K562 (cell line): ENCODE results near the gene DNMT3A. TPM values are rescaled to one million over a fixed set of nuclear protein-coding genes. Genes with fewer than 3 reads are reported as not detected.

ENCODE experiments used
- ATAC-seq: fragments of 200-7000 bp; cut with Tn5 transposase; 3 replicates; pipeline ENCODE4 v1.9.1; 2020; ENCODE audit warnings: moderate library complexity
- BruUV-seq: library from RNA; stranded (reverse); fragments of 400-500 nt; replicated peaks from 2 replicates; lab custom pipeline; 2021; lab: Mats Ljungman, UMichigan
- CTCF ChIA-PET: fragments of 300-600 bp; formaldehyde crosslinking; extraction: SDS; loops from one replicate; lab custom pipeline; 2021; ENCODE audit warnings: low intra/inter-chr PET ratio; lab: Yijun Ruan, JAX
- POLR2A ChIA-PET: fragments of 300-600, 350-650 bp; sonication (Branson Sonifier 250); formaldehyde crosslinking; extraction: SDS; loops from one replicate; lab custom pipeline; 2021; ENCODE audit warnings: antibody characterized with exemption, inconsistent platforms; lab: Yijun Ruan, JAX
- DNase-seq, 4 experiments: peaks; one replicate each; pipeline versions ENCODE4 v3.0.0 to v3.0.0-alpha.2; 2011 to 2018; ENCODE audit warnings: low spot score in 3 of 4, mixed read lengths in 3 of 4; ENCODE audit errors: extremely low read depth in 1 of 4
- FAIRE-seq: peaks from 2 replicates; lab custom pipeline; 2011; peaks lifted over from hg19 to GRCh38; lab: Jason Lieb, UNC
- H2AFZ ChIP-seq: 2 replicates; pipeline ENCODE4 v1.6.0; 2011; ENCODE audit warnings: low read depth, low read length, control low read depth, inconsistent platforms
- H3K27ac ChIP-seq: fragments of 200-600 bp; 3 replicates; pipeline ENCODE4 v1.8.0; 2011; ENCODE audit warnings: low read depth, mild to moderate bottlenecking, control low read depth, inconsistent platforms, low read length, moderate library complexity, mixed read lengths; ENCODE audit errors: extremely low read depth
- H3K27me3 ChIP-seq, 2 experiments: fragments of 300-600 bp in 1 of 2; 2 replicates in 1 of 2; 3 replicates in 1 of 2; pipeline versions ENCODE4 v1.6.0 to v1.8.0; 2011; ENCODE audit warnings: inconsistent platforms in 2 of 2, low read length in 2 of 2, mild to moderate bottlenecking in 1 of 2, mixed read lengths in 1 of 2, moderate library complexity in 1 of 2; ENCODE audit not compliant: control insufficient read depth in 2 of 2, insufficient read depth in 2 of 2
- H3K36me3 ChIP-seq: fragments of 300-600 bp; 3 replicates; pipeline ENCODE4 v1.8.0; 2011; ENCODE audit warnings: mild to moderate bottlenecking, low read length, inconsistent platforms; ENCODE audit not compliant: control insufficient read depth, insufficient read depth
- H3K4me1 ChIP-seq, 2 experiments: fragments of 200-600 bp in 1 of 2; replicated peaks in 1 of 2; 2 replicates in 1 of 2; 3 replicates in 1 of 2; pipeline versions ENCODE4 v1.5.1 to v1.8.0; 2011; ENCODE audit warnings: inconsistent platforms in 2 of 2, low read length in 2 of 2, mild to moderate bottlenecking in 1 of 2, mixed read lengths in 1 of 2, moderate library complexity in 1 of 2; ENCODE audit not compliant: control insufficient read depth in 2 of 2, insufficient read depth in 2 of 2
- H3K4me2 ChIP-seq: 2 replicates; pipeline ENCODE4 v1.6.1; 2011; ENCODE audit warnings: low read length, control low read depth, inconsistent platforms, mixed read lengths; ENCODE audit not compliant: insufficient read depth
- H3K4me3 ChIP-seq: fragments of 200-600 bp; sonication (generic), shearing (Covaris generic); 2 replicates; pipeline ENCODE4 v1.5.1; 2016; ENCODE audit warnings: control low read depth, inconsistent platforms
- H3K79me2 ChIP-seq: fragments of 200-600 bp; 3 replicates; pipeline ENCODE4 v1.8.0; 2011; ENCODE audit warnings: low read length, inconsistent platforms; ENCODE audit not compliant: control insufficient read depth, insufficient read depth
- H3K9ac ChIP-seq, 2 experiments: 2 replicates each; pipeline versions ENCODE4 v1.6.0 to v1.6.1; 2011; ENCODE audit warnings: low read depth in 2 of 2, low read length in 2 of 2, control low read depth in 1 of 2, inconsistent platforms in 1 of 2, mild to moderate bottlenecking in 1 of 2, mixed read lengths in 1 of 2; ENCODE audit not compliant: insufficient read depth in 1 of 2
- H3K9me1 ChIP-seq: one replicate; pipeline ENCODE4 v1.6.0; 2011; ENCODE audit warnings: inconsistent platforms, mild to moderate bottlenecking, low read length, moderate library complexity; ENCODE audit not compliant: control insufficient read depth, insufficient read depth
- H3K9me3 ChIP-seq: replicated peaks from 2 replicates; pipeline ENCODE4 v1.5.1; 2011; ENCODE audit warnings: low read depth, low read length, inconsistent platforms; ENCODE audit not compliant: control insufficient read depth, insufficient read depth
- H4K20me1 ChIP-seq: replicated peaks from 2 replicates; pipeline ENCODE4 v1.6.1; 2011; ENCODE audit warnings: low read length, inconsistent platforms, mixed read lengths; ENCODE audit not compliant: control insufficient read depth, insufficient read depth
- CTCF ChIP-seq, 3 experiments: IDR thresholded peaks in 2 of 3; conservative IDR thresholded peaks in 1 of 3; 2 replicates each; pipeline ENCODE4 v1.5.1; 2011 to 2012; ENCODE audit warnings: low read length in 3 of 3, mild to moderate bottlenecking in 3 of 3, control low read depth in 2 of 3, improper control_type of control experiment in 1 of 3, inconsistent platforms in 1 of 3, low read depth in 1 of 3, mixed read lengths in 1 of 3, moderate library complexity in 1 of 3; ENCODE audit not compliant: insufficient read depth in 2 of 3
- THRB ChIP-seq: fragments of 450-650 bp; formaldehyde crosslinking; conservative IDR thresholded peaks from 2 replicates; pipeline ENCODE4 v1.4.0; 2022; ENCODE audit warnings: mild to moderate bottlenecking, missing genetic modification characterization
- ZBTB7A ChIP-seq: IDR thresholded peaks from 2 replicates; pipeline ENCODE4 v1.6.1; 2011; ENCODE audit warnings: low read depth, mild to moderate bottlenecking, low read length, moderate library complexity, borderline replicate concordance; ENCODE audit not compliant: control insufficient read depth
- ZEB2 ChIP-seq: fragments of 450-650 bp; IDR thresholded peaks from 2 replicates; pipeline ENCODE4 v1.6.1; 2016
- WGBS: fragments of 100-300 bp; shearing (Covaris generic); methylation state at CpG from one replicate; pipeline ENCODE4 v1.1.6; 2016; ENCODE audit warnings: low coverage, mixed read lengths; ENCODE audit not compliant: insufficient coverage; ENCODE audit errors: missing lambda C conversion rate; 5-methylcytosine and 5-hydroxymethylcytosine counted together
- in situ Hi-C: fragments of 300-500 bp; cut with MboI; formaldehyde crosslinking; loops from 4 replicates; pipeline ENCODE4 v1.15.0; 2018; ENCODE audit warnings: inconsistent platforms, mixed read lengths
- intact Hi-C: fragments of 100-400 bp; cut with micrococcal nuclease; formaldehyde crosslinking; loops from 2 replicates; pipeline ENCODE4 v1.14.2; 2022
- polyA plus RNA-seq, 8 experiments: library from polyadenylated mRNA; depleted of rRNA in 4 of 8; stranded (reverse) in 5 of 8; unstranded in 3 of 8; fragments of >200 nt; fragmentation: Nextera tagmentation in 2 of 8; fragmentation: Illumina TruSeq in 1 of 8; extraction: Ambion mirVana in 2 of 8; extraction: Trizol in 1 of 8; gene quantifications; 2 replicates each; pipeline versions ENCODE4 v1.2.1 to v1.2.3, GENCODE V29; 2011 to 2014; ENCODE audit warnings: inconsistent platforms in 1 of 8, missing spikeins in 1 of 8
- total RNA-seq, 7 experiments: library from RNA; depleted of rRNA in 6 of 7; stranded (reverse); fragments of >200 nt in 6 of 7; fragmentation: Illumina TruSeq in 2 of 7; extraction: Trizol in 2 of 7; gene quantifications; 2 replicates each; pipeline versions ENCODE4 v1.2.1 to v1.2.3, GENCODE V29; 2011 to 2021; ENCODE audit warnings: low replicate concordance in 1 of 7

The DNMT3A gene
- total and polyA plus RNA-seq, 9 of the 15 experiments (the other 6 are each of a cell fraction or from before 2014, with no cell fraction given) = 3.0 to 16.0 (median 6.1) TPM

- CTCF ChIA-PET = no interaction called here
- Histone ChIP-seq H3K9me1 (peaks cover 3% of the 10 kb centered on the region), H3K36me3 (no peaks in the 10 kb centered on the region), H3K4me2 (no peak overlapping the region), H2AFZ (no peak overlapping the region), H4K20me1 (peaks cover 5% of the 10 kb centered on the region), H3K4me3 (no peak overlapping the region), H3K79me2 (no peaks in the 10 kb centered on the region), H3K9me3 (no peaks in the 10 kb centered on the region), H3K4me1 (peaks cover 6 to 10% of the 10 kb centered on the region in 2 experiments; a peak in 3 of 5 replicates), H3K9ac (no peak overlapping the region), H3K27ac (no peak overlapping the region), H3K27me3 (peaks cover 10 to 82% of the 10 kb centered on the region in 2 experiments; a peak in 3 of 5 replicates)
- no TSS peak for BruUV-seq
- peak; percentile 48; the same call in 1 of the 2 replicates for TF ChIP-seq ZBTB7A
- no peak for TF ChIP-seq THRB (CRISPR knock-in tag)
- TF ChIP-seq CTCF (IDR thresholded peaks at IDR 0.05 in 2 of 3, conservative IDR thresholded peaks at IDR 0.05 in 1 of 3; ENCODE audit: insufficient read depth in 2 of 3, low read depth in 1 of 3, low read length in 3 of 3) = peak in 1 of 3 experiments; percentile 41; a peak in 2 of 6 replicates
- no peak for TF ChIP-seq ZEB2
- in situ Hi-C loops = no loop called here
- 11% methylated on average over 16 of the region's 17 CpGs for WGBS
- FAIRE-seq (no peak), ATAC-seq (no peak), DNase-seq (no peak)
- POLR2A ChIA-PET = interaction anchor here (0.6 to 2.7 kb wide), 2 partner anchors 10 to 27 kb away, joined by 4 to 13 read pairs; no protein-coding TSS in a partner anchor
- intact Hi-C loops = loop anchor here (10.0 kb wide), 1 partner anchor 211 kb away; the partner anchor contains the start of gene POMC
Measured at GRCh38 chr2:25375371-25375988, 33.8 kb upstream of the DNMT3A start.
